Liver (tissue), 9 donors: Measurements from ENCODE around the gene ZNF24. TPM values are rescaled to one million over a fixed set of nuclear protein-coding genes. Genes with fewer than 3 reads are reported as not detected.

Experiments
- DNase-seq: peaks from one replicate; pipeline ENCODE4 v3.0.0-alpha.2; 2017; ENCODE audit warnings: low spot score
- H3K27ac ChIP-seq, 2 donors: one replicate each; pipeline ENCODE4 v1.7.0; 2013; ENCODE audit warnings: inconsistent platforms in 2 of 2, low read length in 2 of 2, control low read depth in 1 of 2, low read depth in 1 of 2, mild to moderate bottlenecking in 1 of 2
- H3K27me3 ChIP-seq, 4 donors: one replicate each; pipeline versions ENCODE4 v1.6.1 to v1.7.0; 2013; ENCODE audit warnings: low read length in 3 of 4, inconsistent platforms in 1 of 4, mild to moderate bottlenecking in 1 of 4, moderate library complexity in 1 of 4; ENCODE audit not compliant: control insufficient read depth in 4 of 4, insufficient read depth in 4 of 4
- H3K36me3 ChIP-seq, 4 donors: one replicate each; pipeline versions ENCODE4 v1.6.1 to v1.7.0; 2013; ENCODE audit warnings: low read length in 3 of 4, mild to moderate bottlenecking in 3 of 4, low read depth in 1 of 4, moderate library complexity in 1 of 4; ENCODE audit not compliant: control insufficient read depth in 4 of 4, insufficient read depth in 3 of 4
- H3K4me1 ChIP-seq, 4 donors: one replicate each; pipeline versions ENCODE4 v1.6.1 to v1.7.0; 2013; ENCODE audit warnings: low read length in 3 of 4, mild to moderate bottlenecking in 3 of 4, moderate library complexity in 1 of 4; ENCODE audit not compliant: control insufficient read depth in 4 of 4, insufficient read depth in 4 of 4
- H3K4me3 ChIP-seq, 3 donors: one replicate each; pipeline versions ENCODE4 v1.6.1 to v1.7.0; 2013; ENCODE audit warnings: low read length in 3 of 3, control low read depth in 1 of 3, low read depth in 1 of 3, mild to moderate bottlenecking in 1 of 3
- H3K9ac ChIP-seq, 2 donors: one replicate each; pipeline ENCODE4 v1.7.0; 2013; ENCODE audit warnings: low read length in 2 of 2, mild to moderate bottlenecking in 2 of 2, moderate library complexity in 2 of 2, control low read depth in 1 of 2, low read depth in 1 of 2
- H3K9me3 ChIP-seq, 4 donors: one replicate each; pipeline versions ENCODE4 v1.6.1 to v1.7.0; 2013; ENCODE audit warnings: low read length in 3 of 4; ENCODE audit not compliant: control insufficient read depth in 4 of 4
- EGR1 ChIP-seq, 2 donors: IDR thresholded peaks; 2 replicates each; pipeline ENCODE4 v1.6.1; 2016 to 2018; ENCODE audit warnings: antibody characterized with exemption in 2 of 2, low read depth in 2 of 2
- FOXA1 ChIP-seq: IDR thresholded peaks from 2 replicates; pipeline ENCODE4 v1.6.1; 2016; ENCODE audit warnings: antibody characterized with exemption
- FOXA2 ChIP-seq: IDR thresholded peaks from 2 replicates; pipeline ENCODE4 v1.6.1; 2016; ENCODE audit warnings: antibody characterized with exemption
- GABPA ChIP-seq, 2 donors: IDR thresholded peaks in 1 of 2; conservative IDR thresholded peaks in 1 of 2; 2 replicates each; pipeline ENCODE4 v1.6.1; 2016; ENCODE audit warnings: antibody characterized with exemption in 2 of 2, mild to moderate bottlenecking in 1 of 2, moderate library complexity in 1 of 2
- HNF4A ChIP-seq, 2 donors: conservative IDR thresholded peaks; 2 replicates each; pipeline ENCODE4 v1.6.1; 2016; ENCODE audit warnings: antibody characterized with exemption in 2 of 2, mild to moderate bottlenecking in 2 of 2
- HNF4G ChIP-seq: IDR thresholded peaks from 2 replicates; pipeline ENCODE4 v1.6.1; 2016; ENCODE audit warnings: antibody characterized with exemption
- JUND ChIP-seq, 2 donors: IDR thresholded peaks; 2 replicates each; pipeline ENCODE4 v1.6.1; 2016; ENCODE audit warnings: antibody characterized with exemption in 2 of 2
- NR2F2 ChIP-seq: IDR thresholded peaks from 2 replicates; pipeline ENCODE4 v1.6.1; 2016; ENCODE audit warnings: antibody characterized with exemption
- RAD21 ChIP-seq, 2 donors: IDR thresholded peaks; 2 replicates each; pipeline ENCODE4 v1.6.1; 2016; ENCODE audit warnings: antibody characterized with exemption in 2 of 2, mild to moderate bottlenecking in 2 of 2
- RXRA ChIP-seq, 2 donors: IDR thresholded peaks; 2 replicates each; pipeline ENCODE4 v1.6.1; 2017 to 2018; ENCODE audit warnings: antibody characterized with exemption in 2 of 2, mild to moderate bottlenecking in 1 of 2
- SP1 ChIP-seq: IDR thresholded peaks from 2 replicates; pipeline ENCODE4 v1.6.1; 2018; ENCODE audit warnings: antibody characterized with exemption, mild to moderate bottlenecking
- TAF1 ChIP-seq: conservative IDR thresholded peaks from 2 replicates; pipeline ENCODE4 v1.6.1; 2016; ENCODE audit warnings: antibody characterized with exemption, mild to moderate bottlenecking
- YY1 ChIP-seq: IDR thresholded peaks from 2 replicates; pipeline ENCODE4 v1.6.1; 2016; ENCODE audit warnings: antibody characterized with exemption, mild to moderate bottlenecking
- polyA plus RNA-seq, 2 donors: library from polyadenylated mRNA; stranded (reverse) in 1 of 2; unstranded in 1 of 2; fragments of 200-250 nt in 1 of 2; fragments of >200 nt in 1 of 2; fragmentation: Nextera tagmentation in 1 of 2; extraction: Ambion mirVana in 1 of 2; gene quantifications; one replicate each; pipeline versions ENCODE4 v1.2.1 to v1.2.3, GENCODE V29; 2013 to 2015
- total RNA-seq, 2 donors: library from RNA; depleted of rRNA; stranded (reverse); fragments of >200 nt; gene quantifications; one replicate each; pipeline ENCODE4 v1.2.3, GENCODE V29; 2014
- TF ChIP-seq, protein P1 (sequence below): IDR thresholded peaks from 2 replicates; pipeline ENCODE4 v1.6.1; 2016; ENCODE audit warnings: antibody characterized with exemption
- TF ChIP-seq, protein P2 (sequence below): IDR thresholded peaks from 2 replicates; pipeline ENCODE4 v1.6.1; 2016; ENCODE audit warnings: antibody characterized with exemption
- TF ChIP-seq, protein P3 (sequence below): IDR thresholded peaks from 2 replicates; pipeline ENCODE4 v1.6.1; 2016; ENCODE audit warnings: antibody characterized with exemption, mild to moderate bottlenecking
- TF ChIP-seq, protein P4 (sequence below): IDR thresholded peaks from 2 replicates; pipeline ENCODE4 v1.6.1; 2016; ENCODE audit warnings: antibody characterized with exemption
- TF ChIP-seq, protein P5 (sequence below): fragments of 150-350 bp; IDR thresholded peaks from 2 replicates; pipeline ENCODE4 v1.5.1; 2017; ENCODE audit warnings: improper control_type of control experiment, low read depth, low read length; ENCODE audit not compliant: missing input control
- donor health status: healthy.
- donor health status: healthy.
- donor health status: healthy.
- donor health status: healthy.
- donor health status: healthy.

ZNF24 gene
- total and polyA plus RNA-seq, 4 donors = 9.1 to 30.3 (median 28.9) TPM

DNA sequence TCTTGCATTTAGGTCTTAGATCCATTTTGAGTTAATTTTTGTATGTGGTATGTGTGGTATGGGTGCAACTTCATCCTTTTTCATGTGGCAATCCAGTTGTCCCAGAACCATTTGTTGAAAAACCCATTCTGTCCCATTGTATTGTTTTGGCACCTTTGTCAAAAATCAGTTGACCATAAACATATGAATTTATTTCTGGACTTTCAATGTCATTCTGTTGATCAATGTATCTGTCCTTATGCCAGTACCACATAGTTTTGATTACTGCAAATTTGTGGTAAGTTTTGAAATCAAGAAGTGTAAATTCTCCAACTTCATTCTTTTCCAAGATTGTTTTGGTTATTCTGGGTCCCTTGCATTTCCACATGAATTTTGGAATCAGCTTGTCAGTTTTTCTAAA, 49.5 kb upstream of the ZNF24 start:
- no peak for DNase-seq
- TF ChIP-seq NR2F2 (no peak), GABPA (IDR thresholded peaks at IDR 0.05 in 1 of 2, conservative IDR thresholded peaks at IDR 0.05 in 1 of 2) (no peak), YY1 (no peak), EGR1 (IDR thresholded peaks at IDR 0.05; ENCODE audit: low read depth in 2 of 2) (no peak), TAF1 (no peak), RAD21 (IDR thresholded peaks at IDR 0.05) (no peak), JUND (IDR thresholded peaks at IDR 0.05) (no peak), HNF4A (conservative IDR thresholded peaks at IDR 0.05) (no peak), RXRA (IDR thresholded peaks at IDR 0.05) (no peak), SP1 (no peak), FOXA2 (no peak), HNF4G (no peak), FOXA1 (no peak)
- TF ChIP-seq, protein P1, sequence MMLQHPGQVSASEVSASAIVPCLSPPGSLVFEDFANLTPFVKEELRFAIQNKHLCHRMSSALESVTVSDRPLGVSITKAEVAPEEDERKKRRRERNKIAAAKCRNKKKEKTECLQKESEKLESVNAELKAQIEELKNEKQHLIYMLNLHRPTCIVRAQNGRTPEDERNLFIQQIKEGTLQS = no peak
- TF ChIP-seq, protein P2, sequence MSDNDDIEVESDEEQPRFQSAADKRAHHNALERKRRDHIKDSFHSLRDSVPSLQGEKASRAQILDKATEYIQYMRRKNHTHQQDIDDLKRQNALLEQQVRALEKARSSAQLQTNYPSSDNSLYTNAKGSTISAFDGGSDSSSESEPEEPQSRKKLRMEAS = no peak
- TF ChIP-seq, protein P3, sequence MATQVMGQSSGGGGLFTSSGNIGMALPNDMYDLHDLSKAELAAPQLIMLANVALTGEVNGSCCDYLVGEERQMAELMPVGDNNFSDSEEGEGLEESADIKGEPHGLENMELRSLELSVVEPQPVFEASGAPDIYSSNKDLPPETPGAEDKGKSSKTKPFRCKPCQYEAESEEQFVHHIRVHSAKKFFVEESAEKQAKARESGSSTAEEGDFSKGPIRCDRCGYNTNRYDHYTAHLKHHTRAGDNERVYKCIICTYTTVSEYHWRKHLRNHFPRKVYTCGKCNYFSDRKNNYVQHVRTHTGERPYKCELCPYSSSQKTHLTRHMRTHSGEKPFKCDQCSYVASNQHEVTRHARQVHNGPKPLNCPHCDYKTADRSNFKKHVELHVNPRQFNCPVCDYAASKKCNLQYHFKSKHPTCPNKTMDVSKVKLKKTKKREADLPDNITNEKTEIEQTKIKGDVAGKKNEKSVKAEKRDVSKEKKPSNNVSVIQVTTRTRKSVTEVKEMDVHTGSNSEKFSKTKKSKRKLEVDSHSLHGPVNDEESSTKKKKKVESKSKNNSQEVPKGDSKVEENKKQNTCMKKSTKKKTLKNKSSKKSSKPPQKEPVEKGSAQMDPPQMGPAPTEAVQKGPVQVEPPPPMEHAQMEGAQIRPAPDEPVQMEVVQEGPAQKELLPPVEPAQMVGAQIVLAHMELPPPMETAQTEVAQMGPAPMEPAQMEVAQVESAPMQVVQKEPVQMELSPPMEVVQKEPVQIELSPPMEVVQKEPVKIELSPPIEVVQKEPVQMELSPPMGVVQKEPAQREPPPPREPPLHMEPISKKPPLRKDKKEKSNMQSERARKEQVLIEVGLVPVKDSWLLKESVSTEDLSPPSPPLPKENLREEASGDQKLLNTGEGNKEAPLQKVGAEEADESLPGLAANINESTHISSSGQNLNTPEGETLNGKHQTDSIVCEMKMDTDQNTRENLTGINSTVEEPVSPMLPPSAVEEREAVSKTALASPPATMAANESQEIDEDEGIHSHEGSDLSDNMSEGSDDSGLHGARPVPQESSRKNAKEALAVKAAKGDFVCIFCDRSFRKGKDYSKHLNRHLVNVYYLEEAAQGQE = no peak
- TF ChIP-seq, protein P4, sequence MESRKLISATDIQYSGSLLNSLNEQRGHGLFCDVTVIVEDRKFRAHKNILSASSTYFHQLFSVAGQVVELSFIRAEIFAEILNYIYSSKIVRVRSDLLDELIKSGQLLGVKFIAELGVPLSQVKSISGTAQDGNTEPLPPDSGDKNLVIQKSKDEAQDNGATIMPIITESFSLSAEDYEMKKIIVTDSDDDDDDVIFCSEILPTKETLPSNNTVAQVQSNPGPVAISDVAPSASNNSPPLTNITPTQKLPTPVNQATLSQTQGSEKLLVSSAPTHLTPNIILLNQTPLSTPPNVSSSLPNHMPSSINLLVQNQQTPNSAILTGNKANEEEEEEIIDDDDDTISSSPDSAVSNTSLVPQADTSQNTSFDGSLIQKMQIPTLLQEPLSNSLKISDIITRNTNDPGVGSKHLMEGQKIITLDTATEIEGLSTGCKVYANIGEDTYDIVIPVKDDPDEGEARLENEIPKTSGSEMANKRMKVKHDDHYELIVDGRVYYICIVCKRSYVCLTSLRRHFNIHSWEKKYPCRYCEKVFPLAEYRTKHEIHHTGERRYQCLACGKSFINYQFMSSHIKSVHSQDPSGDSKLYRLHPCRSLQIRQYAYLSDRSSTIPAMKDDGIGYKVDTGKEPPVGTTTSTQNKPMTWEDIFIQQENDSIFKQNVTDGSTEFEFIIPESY = no peak

DNA sequence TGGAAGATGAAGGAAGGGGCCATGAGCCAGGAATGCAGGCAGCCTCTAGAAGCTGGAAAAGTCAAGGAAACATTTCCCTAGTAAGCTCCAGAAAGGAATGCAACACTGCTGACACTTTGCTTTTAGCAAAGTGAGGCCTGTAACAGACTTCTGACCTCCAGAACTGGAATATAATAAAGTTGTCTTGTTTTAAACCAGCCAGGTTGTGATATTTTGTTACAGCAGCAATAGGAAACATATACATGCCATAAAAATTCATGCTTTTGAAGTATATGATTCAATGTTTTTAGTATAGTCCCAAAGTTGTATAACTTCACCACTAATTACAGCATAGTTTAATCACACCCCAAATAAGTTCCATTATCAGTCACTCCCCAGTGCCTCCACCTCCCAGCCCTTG, 48.2 kb upstream of the ZNF24 start:
- H3K4me3 ChIP-seq = no peak overlapping the region
- no peak overlapping the region for H3K9ac ChIP-seq
- no peak overlapping the region for H3K27ac ChIP-seq
- DNase-seq = no peak
- no peaks in the 10 kb centered on the region for H3K4me1 ChIP-seq
- TF ChIP-seq RAD21 (IDR thresholded peaks at IDR 0.05) (no peak), HNF4G (no peak), FOXA1 (no peak), GABPA (IDR thresholded peaks at IDR 0.05 in 1 of 2, conservative IDR thresholded peaks at IDR 0.05 in 1 of 2) (no peak)
- TF ChIP-seq, protein P1 = no peak
- TF ChIP-seq, protein P5, sequence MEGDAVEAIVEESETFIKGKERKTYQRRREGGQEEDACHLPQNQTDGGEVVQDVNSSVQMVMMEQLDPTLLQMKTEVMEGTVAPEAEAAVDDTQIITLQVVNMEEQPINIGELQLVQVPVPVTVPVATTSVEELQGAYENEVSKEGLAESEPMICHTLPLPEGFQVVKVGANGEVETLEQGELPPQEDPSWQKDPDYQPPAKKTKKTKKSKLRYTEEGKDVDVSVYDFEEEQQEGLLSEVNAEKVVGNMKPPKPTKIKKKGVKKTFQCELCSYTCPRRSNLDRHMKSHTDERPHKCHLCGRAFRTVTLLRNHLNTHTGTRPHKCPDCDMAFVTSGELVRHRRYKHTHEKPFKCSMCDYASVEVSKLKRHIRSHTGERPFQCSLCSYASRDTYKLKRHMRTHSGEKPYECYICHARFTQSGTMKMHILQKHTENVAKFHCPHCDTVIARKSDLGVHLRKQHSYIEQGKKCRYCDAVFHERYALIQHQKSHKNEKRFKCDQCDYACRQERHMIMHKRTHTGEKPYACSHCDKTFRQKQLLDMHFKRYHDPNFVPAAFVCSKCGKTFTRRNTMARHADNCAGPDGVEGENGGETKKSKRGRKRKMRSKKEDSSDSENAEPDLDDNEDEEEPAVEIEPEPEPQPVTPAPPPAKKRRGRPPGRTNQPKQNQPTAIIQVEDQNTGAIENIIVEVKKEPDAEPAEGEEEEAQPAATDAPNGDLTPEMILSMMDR = no peak
- TF ChIP-seq, protein P2 = no peak
- H3K27me3 ChIP-seq = peaks cover 0 to under 1% (median 0%) of the 10 kb centered on the region in 4 donors
- H3K36me3 ChIP-seq = no peaks in the 10 kb centered on the region
- no peaks in the 10 kb centered on the region for H3K9me3 ChIP-seq

More for the DNA sequence above, 49.5 kb upstream of the ZNF24 start:
- H3K9ac ChIP-seq = no peak overlapping the region
- no peak overlapping the region for H3K27ac ChIP-seq
- no peaks in the 10 kb centered on the region for H3K4me1 ChIP-seq
- no peaks in the 10 kb centered on the region for H3K36me3 ChIP-seq
- H3K27me3 ChIP-seq = no peaks in the 10 kb centered on the region
- H3K4me3 ChIP-seq = no peak overlapping the region
- H3K9me3 ChIP-seq = no peaks in the 10 kb centered on the region
